HepG2 (cell line): ENCODE results near the gene SPNS3. TPM values are rescaled to one million over a fixed set of nuclear protein-coding genes. Genes with fewer than 3 reads are reported as not detected.

Experiments
- GPN1 ChIP-seq: sonication (generic); formaldehyde crosslinking; IDR thresholded peaks from 2 replicates; pipeline ENCODE4 v1.5.1; 2020; ENCODE audit warnings: missing genetic modification reagents, borderline replicate concordance
- HBP1 ChIP-seq: IDR thresholded peaks from 2 replicates; pipeline ENCODE4 v1.6.1; 2016; ENCODE audit warnings: low read depth, control low read depth
- LRRFIP1 ChIP-seq: sonication (generic); formaldehyde crosslinking; conservative IDR thresholded peaks from 2 replicates; pipeline ENCODE4 v1.4.0; 2020; ENCODE audit warnings: missing genetic modification reagents
- NFRKB ChIP-seq: fragments of 450-650 bp; IDR thresholded peaks from 2 replicates; pipeline ENCODE4 v1.6.1; 2017
- TBX2 ChIP-seq: sonication (generic); formaldehyde crosslinking; IDR thresholded peaks from 2 replicates; pipeline ENCODE4 v1.5.0; 2020; ENCODE audit warnings: missing genetic modification reagents, mild to moderate bottlenecking, borderline replicate concordance
- ZBTB37 ChIP-seq: sonication (generic); formaldehyde crosslinking; IDR thresholded peaks from 2 replicates; pipeline ENCODE4 v1.4.0; 2020; ENCODE audit warnings: mild to moderate bottlenecking, missing genetic modification reagents
- ZBTB44 ChIP-seq: sonication (generic); formaldehyde crosslinking; IDR thresholded peaks from 2 replicates; pipeline ENCODE4 v1.4.0; 2020; ENCODE audit warnings: missing genetic modification reagents
- ZNF18 ChIP-seq: sonication (generic); formaldehyde crosslinking; IDR thresholded peaks from 2 replicates; pipeline ENCODE4 v1.8.0; 2022; ENCODE audit warnings: mild to moderate bottlenecking, missing genetic modification reagents; ENCODE audit not compliant: insufficient replicate concordance
- ZNF572 ChIP-seq: sonication (generic); formaldehyde crosslinking; IDR thresholded peaks from 2 replicates; pipeline ENCODE4 v1.5.1; 2020; ENCODE audit warnings: mild to moderate bottlenecking, missing genetic modification reagents
- ZNF687 ChIP-seq: sonication (generic); formaldehyde crosslinking; IDR thresholded peaks from 2 replicates; pipeline ENCODE4 v1.5.1; 2020; ENCODE audit warnings: mild to moderate bottlenecking, missing genetic modification reagents, moderate library complexity
- ZNF839 ChIP-seq: sonication (generic); formaldehyde crosslinking; IDR thresholded peaks from 2 replicates; pipeline ENCODE4 v1.4.0; 2020; ENCODE audit warnings: missing genetic modification reagents, mild to moderate bottlenecking, borderline replicate concordance
- polyA plus RNA-seq, 8 experiments: library from polyadenylated mRNA; depleted of rRNA in 3 of 8; stranded (reverse) in 7 of 8; unstranded in 1 of 8; fragments of >200 nt; fragmentation: Illumina TruSeq in 4 of 8; extraction: Trizol in 4 of 8; gene quantifications; 2 replicates each; pipeline versions ENCODE4 v1.2.1 to v1.2.3, GENCODE V29; 2011 to 2016; ENCODE audit warnings: low read depth in 4 of 8, missing spikeins in 1 of 8, mixed read lengths in 1 of 8; ENCODE audit not compliant: insufficient read depth in 1 of 8
- total RNA-seq, 5 experiments: library from RNA; depleted of rRNA; stranded (reverse); fragments of >200 nt; fragmentation: Illumina TruSeq; extraction: Trizol; gene quantifications; 2 replicates each; pipeline ENCODE4 v1.2.3, GENCODE V29; 2016; ENCODE audit warnings: low read depth in 1 of 5
- TF ChIP-seq, protein P1 (sequence below): sonication (generic); formaldehyde crosslinking; IDR thresholded peaks from 2 replicates; pipeline ENCODE4 v1.4.0; 2020; ENCODE audit warnings: missing genetic modification reagents

The SPNS3 gene
- total and polyA plus RNA-seq, 2 of the 13 experiments (the other 11 are each of a cell fraction or from before 2014, with no cell fraction given): not detected

DNA sequence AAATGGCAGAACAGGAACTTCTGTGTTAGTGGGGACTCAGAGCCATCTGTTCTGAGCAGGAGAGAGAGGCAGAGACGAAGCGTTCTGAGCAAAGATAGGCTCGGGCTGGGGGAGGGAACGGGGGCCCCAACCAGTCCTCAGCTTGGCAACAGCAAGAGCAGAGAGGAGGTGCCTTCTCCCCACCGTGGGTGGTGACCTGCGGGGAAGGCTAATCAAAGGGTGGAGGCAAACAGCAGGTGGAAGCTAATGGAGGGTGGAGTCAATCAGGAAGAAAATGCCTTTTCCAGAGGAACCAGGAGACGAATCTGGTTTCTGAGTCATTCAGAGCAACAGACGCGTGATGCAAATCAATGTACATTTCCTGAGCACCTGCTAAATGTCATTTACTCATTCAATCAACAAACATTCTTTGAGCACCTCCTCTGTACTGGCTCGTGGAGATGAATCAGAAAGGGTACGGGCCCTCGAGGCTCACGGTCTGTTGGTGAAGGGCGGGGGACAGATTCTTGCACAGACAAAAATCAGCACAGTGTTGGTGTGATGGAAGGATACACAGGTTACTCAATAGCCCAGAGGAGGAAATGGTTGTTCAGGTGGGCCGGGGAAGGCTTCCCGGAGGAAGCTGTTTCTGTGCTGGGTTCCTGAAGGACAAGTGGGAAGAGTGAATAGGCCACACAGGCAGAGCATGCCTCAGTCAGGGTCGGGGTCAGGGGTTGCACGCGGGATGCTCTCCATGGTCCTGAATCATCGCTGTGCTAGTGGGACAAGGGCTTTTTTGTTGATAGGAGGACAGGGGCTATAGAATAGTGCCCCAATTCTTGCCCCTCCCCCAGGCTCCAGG, 59.2 kb downstream of the SPNS3 start (continued):
- TF ChIP-seq ZNF18 (CRISPR knock-in tag) (peak; percentile 73), TBX2 (peak; percentile 68; the same call in 1 of the 2 replicates), HBP1 (CRISPR knock-in tag) (peak; percentile 98), ZNF839 (CRISPR knock-in tag) (no peak), GPN1 (CRISPR knock-in tag) (no peak), LRRFIP1 (CRISPR knock-in tag) (0 out of 2 replicates have a peak, but pooled peaks have one; percentile 61), ZBTB37 (CRISPR knock-in tag) (no peak), NFRKB (no peak), ZNF572 (CRISPR knock-in tag) (no peak), ZNF687 (CRISPR knock-in tag) (peak; percentile 46), ZBTB44 (peak; percentile 97)
- TF ChIP-seq, protein P1, sequence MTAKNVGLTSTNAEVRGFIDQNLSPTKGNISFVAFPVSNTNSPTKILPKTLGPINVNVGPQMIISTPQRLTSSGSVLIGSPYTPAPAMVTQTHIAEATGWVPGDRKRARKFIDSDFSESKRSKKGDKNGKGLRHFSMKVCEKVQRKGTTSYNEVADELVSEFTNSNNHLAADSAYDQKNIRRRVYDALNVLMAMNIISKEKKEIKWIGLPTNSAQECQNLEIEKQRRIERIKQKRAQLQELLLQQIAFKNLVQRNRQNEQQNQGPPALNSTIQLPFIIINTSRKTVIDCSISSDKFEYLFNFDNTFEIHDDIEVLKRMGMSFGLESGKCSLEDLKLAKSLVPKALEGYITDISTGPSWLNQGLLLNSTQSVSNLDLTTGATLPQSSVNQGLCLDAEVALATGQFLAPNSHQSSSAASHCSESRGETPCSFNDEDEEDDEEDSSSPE: 0 out of 2 replicates have a peak, but pooled peaks have one; percentile 47
